ENCODE results near the gene TPRG1.

The TPRG1 gene

DNA sequence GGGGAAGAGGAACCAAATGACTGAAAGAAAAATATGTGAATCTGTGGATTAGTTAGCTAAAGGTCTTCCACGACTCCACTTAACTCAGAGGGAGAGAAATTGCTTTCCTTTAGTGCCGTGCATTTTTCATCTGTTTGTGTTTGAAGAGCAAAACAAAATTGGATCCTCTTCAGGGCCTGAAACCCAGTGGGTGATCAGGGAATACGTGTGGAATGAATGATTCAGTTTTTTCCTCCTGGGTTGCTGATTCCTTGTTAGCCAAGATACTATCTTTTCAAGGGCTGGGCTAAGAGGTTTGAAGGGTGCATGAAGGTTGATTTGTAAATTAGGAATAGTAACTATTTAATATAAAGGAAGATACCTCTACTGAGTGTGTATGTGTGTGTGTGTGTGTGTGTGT lies 61.0 kb downstream of the TPRG1 start:
- DNase-seq (ENCODE audit: low read depth, low spot score) = no peak

DNA sequence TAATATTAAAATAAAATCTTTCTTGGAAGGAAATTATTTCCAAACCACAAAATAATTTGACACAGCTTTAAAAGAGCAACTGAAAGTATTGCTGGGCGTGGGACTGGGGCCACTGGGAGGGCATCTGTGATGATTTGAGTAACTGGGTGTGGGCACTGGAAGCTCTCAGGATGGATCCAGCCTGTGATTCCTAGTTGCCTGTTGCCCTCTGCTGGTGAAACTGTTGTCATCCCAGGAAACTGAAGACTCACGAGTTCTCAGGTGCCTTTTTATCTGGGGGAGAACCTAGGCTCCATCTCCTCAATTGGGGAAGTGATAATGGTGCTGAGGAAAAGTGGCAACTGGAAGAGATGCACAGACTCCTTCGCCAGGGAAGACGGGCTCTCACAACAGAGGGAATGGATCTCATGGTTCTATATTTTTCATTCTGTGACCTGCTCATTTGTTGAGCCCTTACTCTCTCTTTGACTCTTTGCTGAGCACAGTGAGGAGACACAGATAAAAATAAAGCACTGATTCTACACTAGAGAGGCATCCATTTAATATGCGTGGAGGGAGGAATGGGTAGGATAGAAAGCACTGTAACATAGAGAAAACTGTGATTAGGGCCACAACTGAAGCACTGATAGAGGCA lies 61.6 kb downstream of the TPRG1 start:
- peak; percentile 63 for DNase-seq (ENCODE audit: low read depth, low spot score)

DNA sequence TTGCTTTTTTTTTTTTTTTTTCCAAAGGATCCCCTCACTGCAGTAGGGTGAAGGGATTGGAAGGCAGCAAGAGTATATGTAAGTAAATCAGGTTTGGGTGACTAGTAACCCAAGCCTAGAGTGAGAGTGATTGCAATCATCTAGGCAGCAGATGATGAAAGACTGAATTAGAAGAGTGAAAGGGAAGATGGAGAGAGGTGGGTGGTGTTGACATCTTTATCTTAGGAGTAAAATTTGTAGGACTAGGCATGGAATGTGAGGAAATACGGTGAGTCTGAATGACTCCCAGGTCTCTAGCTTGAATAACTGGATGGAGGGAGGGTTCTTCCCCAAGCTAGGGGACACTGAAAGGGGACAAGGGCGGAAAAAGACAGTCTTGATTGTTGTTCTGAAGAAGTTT lies 63.4 kb downstream of the TPRG1 start:
- DNase-seq (ENCODE audit: low read depth, low spot score) = no peak

DNA sequence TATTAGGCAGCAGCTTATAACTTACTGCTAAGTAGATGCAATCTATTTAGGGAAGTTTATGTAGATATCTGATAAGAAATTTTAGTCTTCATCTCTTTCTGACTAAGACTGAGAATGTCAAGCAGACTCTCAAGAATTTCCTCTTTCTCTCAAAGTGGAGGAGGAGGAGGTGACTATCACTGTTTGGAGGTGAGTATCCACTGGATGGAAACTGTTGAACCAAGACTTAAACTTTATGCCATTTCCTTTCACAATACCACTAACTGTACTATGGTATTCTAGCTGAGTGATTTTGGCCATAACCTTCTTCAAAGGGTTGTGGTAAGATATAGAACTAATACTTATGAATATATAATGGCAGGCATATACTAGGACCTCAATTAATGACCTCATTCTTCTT lies 64.6 kb downstream of the TPRG1 start:
- no peak for DNase-seq (ENCODE audit: low read depth, low spot score)

DNA sequence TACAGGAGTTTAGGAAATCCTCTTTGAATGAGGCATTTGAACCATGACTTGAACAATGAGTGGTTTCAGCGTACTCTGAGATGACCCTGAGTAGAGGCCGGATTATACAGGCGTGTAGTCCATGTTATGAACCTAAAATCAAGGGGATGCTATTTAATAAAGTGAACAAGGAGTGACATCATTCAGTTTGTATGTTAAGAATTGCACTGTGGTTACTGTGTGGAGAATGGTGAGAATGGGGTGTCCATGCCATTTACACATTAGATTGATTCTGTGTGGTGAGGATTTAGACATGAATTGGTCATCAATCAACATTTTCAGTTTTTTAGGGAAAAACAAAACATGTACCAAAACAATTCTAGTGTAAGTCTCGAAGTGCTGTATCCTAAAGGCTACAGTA lies 65.8 kb downstream of the TPRG1 start:
- DNase-seq (ENCODE audit: low read depth, low spot score) = no peak

DNA sequence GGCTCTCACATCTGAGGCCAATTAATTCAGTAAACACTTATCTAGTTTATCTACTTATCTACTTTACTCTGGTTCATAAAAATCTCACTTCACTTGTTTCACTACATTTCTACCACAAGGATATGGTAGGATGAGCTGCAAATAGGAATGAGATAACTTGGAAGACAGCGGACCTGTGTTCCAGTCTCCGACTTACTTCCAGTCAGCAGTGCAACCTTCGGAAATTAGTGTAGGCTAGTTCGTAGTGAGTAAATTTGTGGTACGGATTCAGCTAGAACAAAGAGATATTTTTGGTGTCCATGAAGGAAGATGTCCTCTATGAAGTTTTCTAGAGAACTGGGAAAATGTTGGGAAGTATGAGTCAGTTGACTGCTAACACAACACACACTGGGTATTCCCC lies 66.3 kb downstream of the TPRG1 start:
- no peak for DNase-seq (ENCODE audit: low read depth, low spot score)

DNA sequence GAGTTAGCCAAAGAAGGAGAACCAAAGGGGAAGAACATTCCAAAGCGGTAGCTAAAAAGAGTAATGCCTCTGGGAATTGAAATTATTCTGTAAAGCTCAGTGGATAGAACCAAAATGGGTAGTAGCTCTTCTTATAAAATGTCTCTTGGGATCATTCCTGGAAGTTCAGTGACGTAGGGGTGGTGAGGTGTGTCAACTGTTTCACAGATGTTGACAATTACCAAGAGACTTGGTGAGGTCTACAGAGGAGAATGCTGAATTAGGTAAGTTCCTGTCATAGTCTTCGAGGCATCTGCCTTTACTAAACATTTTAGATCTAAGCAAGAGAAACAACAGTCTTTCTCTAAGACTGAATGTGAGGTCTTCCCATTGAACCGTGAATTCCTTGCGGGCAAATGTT lies 67.8 kb downstream of the TPRG1 start:
- DNase-seq (ENCODE audit: low read depth, low spot score) = no peak

DNA sequence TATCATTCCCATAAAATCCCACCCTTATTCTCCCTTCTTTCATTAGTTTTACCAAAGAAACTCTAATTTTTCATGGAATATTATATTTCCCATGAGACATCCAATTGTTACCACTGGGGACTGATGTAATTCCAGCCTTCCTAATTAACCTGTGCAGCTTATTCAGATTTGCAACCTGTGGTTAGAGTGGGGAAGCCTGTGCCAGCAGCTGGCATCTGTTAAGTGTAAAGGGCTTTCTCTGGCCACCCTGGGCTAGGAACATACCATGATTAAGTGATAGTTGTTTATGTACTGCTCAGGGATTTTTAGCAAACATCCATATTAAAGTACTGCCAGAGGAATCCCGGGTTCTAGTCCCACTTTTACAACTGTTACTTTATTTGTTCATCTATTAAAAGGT lies 78.2 kb downstream of the TPRG1 start:
- no peak for DNase-seq (ENCODE audit: low read depth, low spot score)

DNA sequence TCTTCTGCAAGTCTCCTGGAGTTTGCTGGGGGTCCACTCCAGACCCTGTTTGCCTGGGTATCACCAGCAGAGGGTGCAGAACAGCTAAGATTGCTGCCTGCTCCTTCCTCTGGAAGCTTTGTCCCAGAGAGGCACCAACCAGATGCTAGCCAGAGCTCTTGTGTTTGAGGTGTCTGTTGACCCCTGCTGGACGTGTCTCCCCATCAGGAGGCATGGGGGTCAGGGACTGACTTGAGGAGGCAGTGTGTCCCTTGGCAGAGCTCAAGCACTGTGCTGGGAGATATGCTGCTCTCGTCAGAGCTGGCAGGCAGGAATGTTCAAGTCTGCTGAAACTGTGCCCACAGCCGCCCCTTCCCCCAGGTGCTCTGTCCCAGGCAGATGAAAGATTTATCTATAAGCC lies 86.5 kb downstream of the TPRG1 start:
- DNase-seq (ENCODE audit: low read depth, low spot score) = peak; percentile 3

DNA sequence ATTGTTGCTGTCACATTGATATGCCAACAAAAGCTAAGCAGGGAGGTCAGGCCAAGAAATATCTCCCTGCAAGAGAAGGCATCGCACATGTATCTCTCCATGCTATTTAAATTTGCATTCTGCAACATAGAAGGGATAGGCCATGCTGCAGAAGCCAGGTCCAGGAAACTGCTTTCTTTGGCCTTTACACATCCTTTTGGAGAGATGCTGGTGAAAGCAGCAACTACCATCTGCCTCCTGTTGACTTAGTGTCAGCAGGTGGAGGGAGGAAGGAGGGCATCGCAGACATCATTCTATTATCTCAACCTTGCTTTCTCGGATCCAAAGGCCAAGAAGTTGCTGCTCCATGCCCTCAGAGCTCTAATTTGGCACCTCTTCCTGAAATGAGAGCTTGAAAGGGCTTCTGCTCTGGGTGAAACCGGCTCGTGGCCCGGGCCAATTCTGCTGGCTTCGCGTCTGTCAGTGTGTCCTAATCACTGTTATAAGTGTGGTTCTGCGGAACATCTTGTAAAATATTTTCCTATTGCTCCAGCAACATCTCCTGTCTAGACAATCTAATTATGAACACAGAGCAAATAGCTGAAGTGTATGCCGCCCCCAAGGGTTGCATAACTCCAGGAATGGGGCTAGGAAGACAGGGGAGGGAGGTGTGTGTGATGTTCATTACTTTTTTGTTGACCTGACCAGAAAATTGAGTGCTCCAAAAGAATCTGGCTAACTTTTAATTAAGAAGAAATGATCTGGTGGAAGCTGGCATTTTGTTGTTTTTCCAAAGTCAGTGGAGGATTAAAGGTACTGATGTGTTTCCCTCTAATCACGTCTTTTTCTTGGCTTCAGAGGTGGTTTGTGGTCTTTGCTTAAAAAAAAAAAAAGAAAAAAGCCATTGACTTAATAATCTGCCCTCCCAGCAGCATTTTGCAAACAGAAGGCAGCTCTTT lies 89.1 kb downstream of the TPRG1 start:
- no peak for DNase-seq (ENCODE audit: low read depth, low spot score)

DNA sequence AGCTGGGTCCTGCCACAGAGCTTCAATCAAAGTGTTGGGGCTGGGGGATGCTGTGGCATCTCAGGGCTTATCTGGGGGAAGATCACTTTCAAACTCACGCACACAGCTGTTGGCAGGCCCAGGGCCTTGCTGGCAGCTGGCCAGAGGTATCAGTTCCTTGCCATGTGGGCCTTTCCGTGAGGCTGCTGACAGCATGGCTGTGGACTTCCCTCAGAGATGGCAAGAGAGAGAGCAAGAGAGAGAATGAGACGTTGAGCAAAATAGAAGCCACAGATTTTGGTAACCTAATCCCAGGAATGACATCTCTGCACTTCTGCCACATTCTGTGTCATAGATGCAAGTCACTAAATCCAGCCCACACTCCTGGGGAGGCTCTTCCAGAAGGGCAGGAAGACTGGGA lies 91.0 kb downstream of the TPRG1 start:
- no peak for DNase-seq (ENCODE audit: low read depth, low spot score)

DNA sequence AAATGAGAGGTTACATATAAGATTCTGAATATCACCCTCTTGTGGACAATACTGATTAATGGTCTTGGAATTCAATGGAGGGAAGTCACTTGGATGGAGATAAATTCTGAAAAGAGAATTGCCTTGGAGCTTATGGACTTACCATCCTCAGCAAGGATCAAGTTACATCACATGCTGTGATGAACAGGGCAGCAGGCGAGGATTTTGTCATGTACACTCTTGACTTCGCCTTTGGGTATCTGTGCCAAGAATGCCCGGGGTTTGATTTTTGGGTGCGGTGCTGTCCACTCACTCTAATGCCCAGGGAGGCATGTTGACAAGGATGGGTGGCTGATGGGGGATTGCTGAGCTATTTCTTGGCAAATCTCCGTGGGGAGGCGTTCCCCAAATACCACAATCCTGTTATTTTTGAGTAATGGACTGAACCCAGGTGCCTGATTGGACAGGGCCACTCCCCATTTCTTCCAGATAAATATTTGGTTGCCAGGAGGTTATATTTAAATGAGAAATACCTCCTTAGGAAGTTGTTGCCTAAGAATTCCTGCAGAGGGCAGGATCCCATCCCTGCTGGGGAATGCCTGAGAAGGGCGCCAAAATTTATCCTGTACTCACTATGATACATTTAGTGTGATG lies 96.3 kb downstream of the TPRG1 start:
- DNase-seq (ENCODE audit: low read depth, low spot score) = peak; percentile 8

DNA sequence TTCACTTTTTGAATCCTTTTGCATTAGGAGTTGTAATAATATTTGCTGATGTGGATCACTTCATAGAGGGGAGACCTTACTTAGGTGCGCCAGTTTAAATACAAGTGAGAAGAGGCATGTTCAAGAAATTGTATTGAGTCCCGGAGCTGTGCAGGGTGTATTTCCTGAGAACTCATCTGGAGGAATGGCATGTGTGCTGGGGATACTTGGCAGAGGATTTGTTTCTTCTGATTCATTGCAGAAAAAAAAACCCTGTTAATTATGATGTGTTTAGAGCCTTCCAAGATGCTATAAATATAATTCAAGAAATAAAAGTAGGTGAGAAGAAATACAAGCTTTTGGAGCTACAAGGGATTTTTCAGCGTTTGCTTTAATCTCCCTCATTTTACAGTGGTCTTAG lies 97.6 kb downstream of the TPRG1 start:
- no peak for DNase-seq (ENCODE audit: low read depth, low spot score)

DNA sequence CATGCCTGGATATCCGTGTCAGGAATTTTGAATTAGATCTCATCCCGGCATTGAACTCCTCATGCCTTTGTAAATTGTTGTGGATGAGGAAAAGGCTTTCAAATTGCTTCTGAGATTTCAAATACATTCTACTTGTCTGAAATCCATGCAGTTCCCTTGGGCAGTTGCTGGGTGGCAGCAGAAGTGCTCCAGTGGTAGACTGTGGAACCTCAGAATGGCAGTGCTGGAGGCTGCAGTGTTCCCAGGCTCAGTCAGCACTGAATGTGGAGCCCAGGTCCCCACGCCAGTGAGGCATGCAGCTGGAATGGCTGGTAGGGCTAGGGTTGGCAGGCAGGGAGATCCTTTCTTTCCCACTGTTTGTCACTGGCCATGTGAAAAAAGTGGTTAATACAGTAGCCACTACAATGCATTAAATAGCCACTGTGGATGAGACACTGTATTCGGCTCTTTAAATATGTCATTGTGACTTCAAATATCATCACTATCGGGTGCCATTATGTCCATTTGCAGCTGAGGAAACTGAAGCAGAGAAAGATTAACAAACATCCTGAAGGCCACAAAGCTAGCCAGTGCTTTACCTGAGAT lies 98.6 kb downstream of the TPRG1 start:
- peak; percentile 74 for DNase-seq (ENCODE audit: low read depth, low spot score)

DNA sequence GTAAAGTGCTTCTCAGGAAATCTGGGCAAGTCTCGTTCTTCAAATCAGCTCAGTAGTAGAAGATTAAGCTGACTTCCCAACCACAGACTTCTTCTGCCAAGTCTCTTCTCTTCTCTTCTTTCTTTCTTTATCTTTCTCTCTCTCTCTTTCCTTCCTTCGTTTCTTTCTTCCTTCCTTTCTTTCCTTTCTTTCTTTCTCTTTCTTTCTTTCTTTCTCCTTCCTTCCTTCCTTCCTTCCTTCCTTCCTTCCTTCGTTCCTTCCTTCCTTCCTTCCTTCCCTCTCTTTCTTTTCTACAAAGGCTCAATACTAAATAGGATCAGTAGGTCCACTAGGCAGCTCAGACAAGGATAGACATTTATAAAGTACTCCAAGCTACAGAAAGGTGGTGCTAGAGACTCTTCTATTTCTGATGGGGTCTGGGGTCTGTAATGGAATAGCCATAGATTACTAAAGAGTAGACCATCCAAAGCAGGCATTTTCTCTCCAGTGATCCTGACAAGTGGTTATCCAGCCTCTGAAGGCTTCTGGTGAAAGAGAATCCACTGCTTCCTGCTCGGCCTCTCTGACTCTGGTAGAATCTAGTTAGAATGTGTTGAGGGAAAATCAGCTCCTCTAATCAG lies 100.8 kb downstream of the TPRG1 start:
- peak; percentile 30 for DNase-seq (ENCODE audit: low read depth, low spot score)

DNA sequence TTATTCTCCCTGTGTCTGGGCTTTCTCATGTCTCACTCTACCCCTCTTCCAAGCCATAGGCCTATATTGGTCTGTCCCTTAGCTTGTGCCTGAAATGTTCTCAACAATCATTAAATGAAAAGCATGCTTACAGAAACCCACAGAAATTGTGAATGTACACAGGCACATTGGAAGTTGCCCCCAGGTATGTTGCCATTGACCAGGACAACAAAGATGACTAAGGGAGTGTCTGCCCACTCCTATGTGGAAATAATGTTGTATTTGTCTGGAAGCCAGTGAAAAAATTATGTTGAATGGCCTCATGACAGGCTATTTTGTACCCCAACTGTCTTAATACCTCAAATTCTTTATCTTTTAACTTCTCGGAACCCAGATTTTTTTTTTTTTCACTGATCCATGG lies 102.0 kb downstream of the TPRG1 start:
- no peak for DNase-seq (ENCODE audit: low read depth, low spot score)

DNA sequence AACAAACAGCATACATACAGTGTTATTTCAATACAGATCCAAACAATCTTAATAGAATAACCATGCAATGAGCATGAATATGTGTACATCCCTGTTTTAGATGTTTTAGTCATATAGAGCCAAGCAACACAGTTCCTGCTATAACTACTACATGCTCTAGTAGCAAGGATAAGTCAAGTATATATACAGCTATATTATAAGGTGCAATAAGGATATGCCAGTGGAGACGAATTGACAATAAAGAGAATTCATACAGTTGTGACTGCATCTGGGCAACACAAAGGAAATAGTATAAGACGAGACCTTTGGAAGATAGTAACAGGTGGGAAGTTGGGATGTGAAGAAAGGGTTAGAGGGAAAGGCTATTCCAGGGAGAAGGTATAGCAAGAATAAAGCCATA lies 103.4 kb downstream of the TPRG1 start:
- DNase-seq (ENCODE audit: low read depth, low spot score) = no peak

DNA sequence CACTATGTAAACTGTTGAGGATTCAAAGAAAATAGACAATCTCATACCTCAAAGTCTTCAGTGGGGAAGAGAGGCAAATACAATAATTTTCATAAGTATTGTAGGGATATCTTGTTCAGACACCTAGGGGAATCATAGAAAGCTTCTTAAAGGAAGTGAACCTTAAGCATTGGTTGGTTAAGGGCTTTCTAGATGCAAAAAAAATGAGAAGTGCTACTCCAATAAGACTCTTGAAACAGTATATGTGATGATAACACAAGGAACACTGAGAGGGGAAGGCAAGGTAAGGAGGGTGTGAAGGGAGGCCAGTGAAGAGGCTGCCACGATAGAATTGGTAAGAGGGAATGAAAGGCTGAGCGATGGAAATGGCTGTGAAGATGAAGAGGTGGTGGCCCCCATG lies 104.1 kb downstream of the TPRG1 start:
- no peak for DNase-seq (ENCODE audit: low read depth, low spot score)

DNA sequence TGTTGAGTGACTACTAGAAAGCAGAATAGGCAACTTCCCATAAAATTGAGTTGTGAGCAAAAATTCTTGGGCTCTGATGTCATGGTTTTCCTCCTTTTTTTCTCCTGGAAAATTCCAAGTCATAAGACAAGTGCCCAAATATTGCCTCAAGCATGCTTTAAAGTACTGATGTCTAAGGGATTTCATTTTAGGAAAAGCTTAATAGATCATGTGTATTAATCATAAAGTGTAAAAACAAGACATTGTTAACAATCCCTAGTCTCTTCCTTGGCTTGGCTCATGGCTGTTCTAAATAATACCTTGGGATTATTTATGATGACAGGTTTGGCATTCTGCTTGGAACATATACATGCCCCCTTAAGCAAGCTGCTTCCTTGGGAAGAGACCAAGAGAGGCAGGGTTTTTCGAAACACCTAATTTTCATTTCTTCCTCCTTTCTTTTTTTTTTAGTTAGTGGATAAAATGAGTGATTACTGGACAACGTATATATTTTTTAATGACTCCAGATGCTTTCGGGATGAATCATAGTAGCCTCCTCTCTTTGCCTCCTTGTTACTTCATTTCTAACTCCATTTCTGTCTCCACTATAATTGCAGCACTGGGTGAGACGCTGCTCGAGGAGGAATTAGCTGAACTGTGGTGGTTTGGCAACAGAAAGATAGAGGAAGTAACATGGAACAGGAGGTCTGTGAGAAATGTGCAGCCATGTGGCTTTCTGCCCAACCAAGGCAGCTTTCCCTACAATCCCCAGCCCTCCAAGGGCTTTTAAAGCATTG lies 104.9 kb downstream of the TPRG1 start:
- DNase-seq (ENCODE audit: low read depth, low spot score) = no peak

DNA sequence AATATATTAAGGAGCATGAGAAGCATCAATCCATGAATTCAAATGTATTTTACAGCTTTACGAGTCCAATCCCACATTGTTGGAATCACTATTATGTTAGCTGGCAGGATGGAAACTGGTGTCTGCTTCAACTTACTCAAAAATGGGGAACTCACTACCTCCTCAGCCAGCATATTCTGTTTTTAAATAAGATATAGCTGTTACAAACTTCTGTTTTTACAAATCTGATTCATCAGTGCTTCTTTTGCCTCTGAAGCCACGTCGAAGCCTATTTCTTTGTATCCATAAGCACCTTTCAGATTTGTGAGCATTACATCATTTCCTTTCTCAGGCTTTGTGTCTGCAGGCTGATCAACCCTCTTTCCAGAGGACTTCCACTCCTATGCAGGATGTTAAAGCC lies 105.9 kb downstream of the TPRG1 start:
- DNase-seq (ENCODE audit: low read depth, low spot score) = no peak

DNA sequence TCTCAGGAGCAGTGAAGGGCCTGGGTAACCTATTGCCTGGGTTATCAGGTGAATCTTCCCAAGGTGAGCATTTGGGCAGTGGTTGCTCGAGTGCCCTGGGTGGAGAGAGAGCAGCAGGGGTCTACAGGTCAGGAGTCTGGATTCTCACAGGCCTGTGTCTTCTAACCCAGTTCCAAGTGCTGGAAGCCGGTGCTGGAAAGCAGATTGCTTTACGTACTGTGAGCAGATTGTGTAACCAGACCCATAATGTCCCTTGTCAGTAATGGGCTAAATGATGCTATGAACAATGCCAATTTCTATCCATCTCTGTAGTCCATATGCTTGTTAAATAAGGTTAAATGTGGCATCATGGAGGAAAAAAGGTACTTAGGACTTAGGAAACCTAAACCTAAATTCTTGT lies 106.5 kb downstream of the TPRG1 start:
- no peak for DNase-seq (ENCODE audit: low read depth, low spot score)
